ENCODE data around the gene MYO16.

DNA sequence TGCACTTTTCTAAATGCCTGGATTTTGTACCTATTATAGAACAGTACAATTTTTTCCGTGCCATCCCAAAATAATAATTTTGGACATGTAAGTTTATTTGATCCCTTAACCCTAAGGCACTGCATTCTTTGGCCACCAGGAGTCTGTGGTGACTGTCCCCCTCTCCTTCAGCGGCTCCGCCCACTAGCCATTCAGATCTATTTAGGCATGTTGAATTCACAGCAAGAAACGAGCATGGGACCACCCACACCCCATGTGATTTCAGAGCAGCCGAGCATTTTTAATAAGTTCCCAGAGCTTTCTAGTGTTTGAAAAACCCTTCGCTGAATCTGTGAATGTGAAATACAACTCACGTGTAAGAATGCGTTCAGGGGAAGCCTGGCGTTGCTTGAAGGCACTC lies 567.5 kb downstream of the MYO16 start:
- TF ChIP-seq POLR2AphosphoS5 (IDR thresholded peaks at IDR 0.05): no peak
- TF ChIP-seq, protein P1, sequence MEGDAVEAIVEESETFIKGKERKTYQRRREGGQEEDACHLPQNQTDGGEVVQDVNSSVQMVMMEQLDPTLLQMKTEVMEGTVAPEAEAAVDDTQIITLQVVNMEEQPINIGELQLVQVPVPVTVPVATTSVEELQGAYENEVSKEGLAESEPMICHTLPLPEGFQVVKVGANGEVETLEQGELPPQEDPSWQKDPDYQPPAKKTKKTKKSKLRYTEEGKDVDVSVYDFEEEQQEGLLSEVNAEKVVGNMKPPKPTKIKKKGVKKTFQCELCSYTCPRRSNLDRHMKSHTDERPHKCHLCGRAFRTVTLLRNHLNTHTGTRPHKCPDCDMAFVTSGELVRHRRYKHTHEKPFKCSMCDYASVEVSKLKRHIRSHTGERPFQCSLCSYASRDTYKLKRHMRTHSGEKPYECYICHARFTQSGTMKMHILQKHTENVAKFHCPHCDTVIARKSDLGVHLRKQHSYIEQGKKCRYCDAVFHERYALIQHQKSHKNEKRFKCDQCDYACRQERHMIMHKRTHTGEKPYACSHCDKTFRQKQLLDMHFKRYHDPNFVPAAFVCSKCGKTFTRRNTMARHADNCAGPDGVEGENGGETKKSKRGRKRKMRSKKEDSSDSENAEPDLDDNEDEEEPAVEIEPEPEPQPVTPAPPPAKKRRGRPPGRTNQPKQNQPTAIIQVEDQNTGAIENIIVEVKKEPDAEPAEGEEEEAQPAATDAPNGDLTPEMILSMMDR (IDR thresholded peaks at IDR 0.05): peak in 1 of 3 donors; percentile 9
- no peak for TF ChIP-seq POLR2A (IDR thresholded peaks at IDR 0.05)

All from breast epithelium (tissue), 3 donors.